ENCODE measurements around the gene ZCCHC12.
A peak's percentile ranks its signal among the peaks of the same experiment; 100 is the strongest.
"Not testable (repeated sequence)": the region's sequence is repeated elsewhere in the genome, so short reads cannot be mapped to it uniquely, and the experiment has no call there.

The ZCCHC12 gene

GRCh38 chrX:118823263-118824172, at the start of gene ZCCHC12:
Gene ZCCHC12 (plus strand): TSS chrX:118823824. CDS start chrX:118825245, 1,421 bp downstream.
- peak within 1 kb of the TSS; percentile 78 for H3K4me3 Mint-ChIP-seq
- no peaks in the 10 kb centered on the region for H3K36me3 Mint-ChIP-seq
- H3K27me3 Mint-ChIP-seq = peaks cover 20% of the 10 kb centered on the region
- no peaks in the 10 kb centered on the region for H3K9me3 Mint-ChIP-seq
- H3K4me1 Mint-ChIP-seq = peaks cover 26% of the 10 kb centered on the region
- H3K27ac Mint-ChIP-seq = no peak within 1 kb of the TSS

- peaks cover 2% of the 10 kb centered on the region for H3K27me3 Mint-ChIP-seq
- H3K4me3 Mint-ChIP-seq = no peak overlapping the region
- no peak overlapping the region for H3K27ac Mint-ChIP-seq
- no peaks in the 10 kb centered on the region for H3K4me1 Mint-ChIP-seq
- H3K9me3 Mint-ChIP-seq = no peaks in the 10 kb centered on the region
- H3K36me3 Mint-ChIP-seq = no peaks in the 10 kb centered on the region
Measured at GRCh38 chrX:118779581-118779980, 44.0 kb upstream of the ZCCHC12 start.

- H3K4me3 Mint-ChIP-seq = no peak overlapping the region
- no peaks in the 10 kb centered on the region for H3K9me3 Mint-ChIP-seq
- H3K36me3 Mint-ChIP-seq = no peaks in the 10 kb centered on the region
- no peak overlapping the region for H3K27ac Mint-ChIP-seq
- peaks cover 2% of the 10 kb centered on the region for H3K27me3 Mint-ChIP-seq
- H3K4me1 Mint-ChIP-seq = no peaks in the 10 kb centered on the region
Measured at GRCh38 chrX:118780509-118780908, 43.1 kb upstream of the ZCCHC12 start.

GRCh38 chrX:118780911-118781310, 42.7 kb upstream of the ZCCHC12 start:
- Mint-ChIP-seq H3K36me3 (no peaks in the 10 kb centered on the region), H3K9me3 (no peaks in the 10 kb centered on the region), H3K4me3 (no peak overlapping the region), H3K27ac (no peak overlapping the region), H3K27me3 (peaks cover 2% of the 10 kb centered on the region), H3K4me1 (no peaks in the 10 kb centered on the region)

- Mint-ChIP-seq H3K27me3 (peaks cover 3% of the 10 kb centered on the region), H3K36me3 (no peaks in the 10 kb centered on the region), H3K4me3 (no peak overlapping the region), H3K4me1 (no peaks in the 10 kb centered on the region), H3K9me3 (no peaks in the 10 kb centered on the region), H3K27ac (no peak overlapping the region)
Measured at GRCh38 chrX:118795528-118796280, 27.9 kb upstream of the ZCCHC12 start.

GRCh38 chrX:118802857-118803256, 20.8 kb upstream of the ZCCHC12 start:
- no peaks in the 10 kb centered on the region for H3K36me3 Mint-ChIP-seq
- H3K27ac Mint-ChIP-seq = no peak overlapping the region
- H3K4me3 Mint-ChIP-seq = no peak overlapping the region
- H3K4me1 Mint-ChIP-seq = no peaks in the 10 kb centered on the region
- H3K27me3 Mint-ChIP-seq = peaks cover 3% of the 10 kb centered on the region
- H3K9me3 Mint-ChIP-seq = no peaks in the 10 kb centered on the region

GRCh38 chrX:118807151-118808017, 16.2 kb upstream of the ZCCHC12 start:
- Mint-ChIP-seq H3K4me3 (no peak overlapping the region), H3K27me3 (peaks cover 3% of the 10 kb centered on the region), H3K36me3 (no peaks in the 10 kb centered on the region), H3K4me1 (no peaks in the 10 kb centered on the region), H3K27ac (no peak overlapping the region), H3K9me3 (no peaks in the 10 kb centered on the region)

- not testable (repeated sequence) for H3K27ac Mint-ChIP-seq, H3K36me3 Mint-ChIP-seq, H3K27me3 Mint-ChIP-seq, H3K4me1 Mint-ChIP-seq, H3K4me3 Mint-ChIP-seq, H3K9me3 Mint-ChIP-seq
Measured at GRCh38 chrX:118817257-118817656, 6.4 kb upstream of the ZCCHC12 start.

GRCh38 chrX:118824173-118824730, 628 bp downstream of the ZCCHC12 start:
- H3K27ac Mint-ChIP-seq = no peak overlapping the region
- peaks cover 26% of the 10 kb centered on the region for H3K4me1 Mint-ChIP-seq
- peaks cover 22% of the 10 kb centered on the region for H3K27me3 Mint-ChIP-seq
- no peaks in the 10 kb centered on the region for H3K9me3 Mint-ChIP-seq
- no peaks in the 10 kb centered on the region for H3K36me3 Mint-ChIP-seq
- H3K4me3 Mint-ChIP-seq = peak overlapping the region; percentile 78

GRCh38 chrX:118825227-118825626, 1.6 kb downstream of the ZCCHC12 start:
- Mint-ChIP-seq H3K4me3 (no peak overlapping the region), H3K27me3 (peaks cover 24% of the 10 kb centered on the region), H3K9me3 (no peaks in the 10 kb centered on the region), H3K36me3 (no peaks in the 10 kb centered on the region), H3K4me1 (peaks cover 26% of the 10 kb centered on the region), H3K27ac (no peak overlapping the region)

- Mint-ChIP-seq H3K36me3 (no peaks in the 10 kb centered on the region), H3K9me3 (no peaks in the 10 kb centered on the region), H3K27me3 (no peaks in the 10 kb centered on the region), H3K27ac (no peak overlapping the region), H3K4me3 (peak overlapping the region; percentile 54), H3K4me1 (no peaks in the 10 kb centered on the region)
Measured at GRCh38 chrX:118839334-118839958, 15.8 kb downstream of the ZCCHC12 start.

- H3K36me3 Mint-ChIP-seq = no peaks in the 10 kb centered on the region
- H3K27me3 Mint-ChIP-seq = peaks cover 1% of the 10 kb centered on the region
- H3K4me1 Mint-ChIP-seq = no peaks in the 10 kb centered on the region
- no peaks in the 10 kb centered on the region for H3K9me3 Mint-ChIP-seq
- no peak overlapping the region for H3K27ac Mint-ChIP-seq
- no peak overlapping the region for H3K4me3 Mint-ChIP-seq
Measured at GRCh38 chrX:118847676-118848075, 24.1 kb downstream of the ZCCHC12 start.

- H3K36me3 Mint-ChIP-seq = no peaks in the 10 kb centered on the region
- H3K27me3 Mint-ChIP-seq = no peaks in the 10 kb centered on the region
- no peaks in the 10 kb centered on the region for H3K9me3 Mint-ChIP-seq
- H3K27ac Mint-ChIP-seq = no peak overlapping the region
- no peak overlapping the region for H3K4me3 Mint-ChIP-seq
- H3K4me1 Mint-ChIP-seq = no peaks in the 10 kb centered on the region
Measured at GRCh38 chrX:118853596-118853995, 30.0 kb downstream of the ZCCHC12 start.

GRCh38 chrX:118855681-118856310, 32.2 kb downstream of the ZCCHC12 start:
- H3K27me3 Mint-ChIP-seq = no peaks in the 10 kb centered on the region

More at GRCh38 chrX:118855681-118856310, 32.2 kb downstream of the ZCCHC12 start:
- Mint-ChIP-seq H3K36me3 (no peaks in the 10 kb centered on the region), H3K9me3 (no peaks in the 10 kb centered on the region), H3K27ac (no peak overlapping the region), H3K4me1 (no peaks in the 10 kb centered on the region), H3K4me3 (no peak overlapping the region)
